SK-N-MC (cell line): ENCODE results near the gene YES1.
A peak's percentile ranks its signal among the peaks of the same experiment; 100 is the strongest.

Experiments
- DNase-seq: peaks from one replicate; pipeline ENCODE4 v3.0.0-alpha.2; 2011; ENCODE audit warnings: low read depth, low spot score
- H3K27ac ChIP-seq: fragments of 200-600 bp; sonication (generic); 2 replicates; pipeline ENCODE4 v1.5.1; 2016; ENCODE audit warnings: mixed run types
- H3K36me3 ChIP-seq: fragments of 200-600 bp; sonication (generic); 2 replicates; pipeline ENCODE4 v1.6.1; 2017; ENCODE audit warnings: antibody characterized with exemption, low read length, mixed read lengths; ENCODE audit not compliant: insufficient read depth
- H3K4me3 ChIP-seq: fragments of 200-600 bp; sonication (generic); 2 replicates; pipeline ENCODE4 v1.5.1; 2016
- H3K9ac ChIP-seq: fragments of 200-600 bp; sonication (generic); 2 replicates; pipeline ENCODE4 v1.8.0; 2017; ENCODE audit warnings: mixed run types, mixed read lengths; ENCODE audit not compliant: insufficient read length
- H3K9me3 ChIP-seq: fragments of 200-600 bp; sonication (generic); 2 replicates; pipeline ENCODE4 v1.6.1; 2017; ENCODE audit warnings: low read depth, mild to moderate bottlenecking, antibody characterized with exemption, low read length, moderate library complexity, mixed read lengths
- EZH2 ChIP-seq: fragments of 200-600 bp; sonication (generic); IDR thresholded peaks from one replicate; pipeline ENCODE4 v1.6.1; 2017; ENCODE audit warnings: antibody characterized with exemption
- FOXP2 ChIP-seq: optimal IDR thresholded peaks from 2 replicates; pipeline ENCODE3; 2011; ENCODE audit warnings: mild to moderate bottlenecking, moderate library complexity; ENCODE audit not compliant: insufficient read depth; ENCODE audit errors: extremely low read length, control extremely low read depth
- POLR2AphosphoS5 ChIP-seq: IDR thresholded peaks from 2 replicates; pipeline ENCODE4 v1.6.1; 2012; ENCODE audit warnings: mild to moderate bottlenecking, low read depth, low read length, borderline replicate concordance

YES1 gene

GRCh38 chr18:829432-829831 lies 17.4 kb upstream of the YES1 start:
- TF ChIP-seq EZH2 (no peak), FOXP2 (no peak), POLR2AphosphoS5 (no peak)
- Histone ChIP-seq H3K4me3 (no peak overlapping the region), H3K9ac (no peak overlapping the region), H3K9me3 (no peaks in the 10 kb centered on the region), H3K36me3 (no peaks in the 10 kb centered on the region), H3K27ac (no peak overlapping the region)
- DNase-seq, result no peak

- DNase-seq, result no peak
- Histone ChIP-seq H3K36me3 (no peaks in the 10 kb centered on the region), H3K4me3 (no peak overlapping the region), H3K9ac (no peak overlapping the region), H3K9me3 (no peaks in the 10 kb centered on the region), H3K27ac (no peak overlapping the region)
- TF ChIP-seq EZH2, result no peak
- TF ChIP-seq POLR2AphosphoS5, result no peak
- TF ChIP-seq FOXP2, result no peak
These were observed 15.1 kb upstream of the YES1 start for GRCh38 chr18:827093-827677.

- TF ChIP-seq FOXP2, result no peak
- TF ChIP-seq EZH2, result no peak
- no peak for TF ChIP-seq POLR2AphosphoS5
- no peak for DNase-seq
- H3K36me3 ChIP-seq, result no peaks in the 10 kb centered on the region
- H3K27ac ChIP-seq, result no peak overlapping the region
- H3K4me3 ChIP-seq, result no peak overlapping the region
- H3K9ac ChIP-seq, result no peak overlapping the region
- H3K9me3 ChIP-seq, result no peaks in the 10 kb centered on the region
These were observed 14.0 kb upstream of the YES1 start for GRCh38 chr18:825891-826585.

GRCh38 chr18:824179-824578 lies 12.1 kb upstream of the YES1 start:
- H3K36me3 ChIP-seq, result no peaks in the 10 kb centered on the region
- DNase-seq, result no peak
- no peak overlapping the region for H3K27ac ChIP-seq
- H3K9ac ChIP-seq, result no peak overlapping the region
- H3K9me3 ChIP-seq, result no peaks in the 10 kb centered on the region
- TF ChIP-seq EZH2, result no peak
- no peak for TF ChIP-seq POLR2AphosphoS5
- TF ChIP-seq FOXP2, result no peak
- no peak overlapping the region for H3K4me3 ChIP-seq

- H3K9ac ChIP-seq, result peak overlapping the region; percentile 71
- H3K27ac ChIP-seq, result peak overlapping the region; percentile 94
- TF ChIP-seq EZH2 (no peak), FOXP2 (no peak), POLR2AphosphoS5 (no peak)
- no peaks in the 10 kb centered on the region for H3K36me3 ChIP-seq
- no peaks in the 10 kb centered on the region for H3K9me3 ChIP-seq
- no peak for DNase-seq
- peak overlapping the region; percentile 67 for H3K4me3 ChIP-seq
These were observed 8.6 kb upstream of the YES1 start for GRCh38 chr18:820591-821165.

GRCh38 chr18:816869-817268 lies 4.8 kb upstream of the YES1 start:
- Histone ChIP-seq H3K4me3 (no peak overlapping the region), H3K9ac (no peak overlapping the region), H3K9me3 (no peaks in the 10 kb centered on the region), H3K36me3 (no peaks in the 10 kb centered on the region), H3K27ac (0 out of 2 replicates have a peak overlapping the region, but pooled peaks have one; percentile 30)
- DNase-seq, result no peak
- no peak for TF ChIP-seq POLR2AphosphoS5
- TF ChIP-seq FOXP2, result no peak
- no peak for TF ChIP-seq EZH2

- H3K36me3 ChIP-seq, result no peaks in the 10 kb centered on the region
- H3K4me3 ChIP-seq, result no peak overlapping the region
- H3K9ac ChIP-seq, result no peak overlapping the region
- H3K9me3 ChIP-seq, result no peaks in the 10 kb centered on the region
- TF ChIP-seq FOXP2, result no peak
- TF ChIP-seq EZH2, result no peak
- no peak for TF ChIP-seq POLR2AphosphoS5
- DNase-seq, result no peak
- no peak overlapping the region for H3K27ac ChIP-seq
These were observed 4.1 kb upstream of the YES1 start for GRCh38 chr18:816088-816653.

- Histone ChIP-seq H3K4me3 (no peak overlapping the region), H3K36me3 (no peaks in the 10 kb centered on the region), H3K9ac (no peak overlapping the region), H3K27ac (no peak overlapping the region), H3K9me3 (no peaks in the 10 kb centered on the region)
- no peak for DNase-seq
- TF ChIP-seq POLR2AphosphoS5, result no peak
- no peak for TF ChIP-seq EZH2
- no peak for TF ChIP-seq FOXP2
These were observed 3.3 kb upstream of the YES1 start for GRCh38 chr18:815353-815752.
